Measurements from ENCODE around the gene RABGGTA. TPM values are rescaled to one million over a fixed set of nuclear protein-coding genes. Genes with fewer than 3 reads are reported as not detected.

The RABGGTA gene
- total RNA-seq, 1 donor from 2014 or later = 31.1 TPM

DNA sequence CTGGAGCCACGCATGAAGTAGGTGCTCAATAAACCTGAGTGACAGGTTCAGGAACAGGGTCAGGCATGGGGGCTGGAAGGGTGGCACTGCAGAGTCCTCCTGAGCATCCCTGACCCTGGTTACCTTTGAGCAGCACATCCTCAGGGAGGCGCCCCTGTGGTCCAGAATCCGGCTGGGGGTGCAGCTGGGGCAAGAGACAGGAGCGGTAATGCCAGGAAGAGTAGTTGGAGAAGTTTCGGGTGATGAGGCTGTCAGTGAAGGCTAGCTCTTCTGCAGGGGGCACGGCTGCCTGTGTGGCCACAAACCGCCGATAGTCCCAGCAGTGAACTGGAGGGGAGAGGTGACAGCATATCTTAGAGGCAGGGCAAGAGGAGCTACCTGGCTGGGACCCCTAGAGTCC, 2.0 kb downstream of the RABGGTA start:
- H3K4me1 Mint-ChIP-seq (ENCODE audit: unreplicated experiment) = peaks cover 15% of the 10 kb centered on the region
- H3K27ac Mint-ChIP-seq = no peak overlapping the region
- no peak for DNase-seq (ENCODE audit: extremely low spot score, unreplicated experiment)
- no peaks in the 10 kb centered on the region for H3K27me3 Mint-ChIP-seq
- peaks cover 4% of the 10 kb centered on the region for H3K36me3 Mint-ChIP-seq
- H3K9me3 Mint-ChIP-seq = no peaks in the 10 kb centered on the region
- TF ChIP-seq, protein P1, sequence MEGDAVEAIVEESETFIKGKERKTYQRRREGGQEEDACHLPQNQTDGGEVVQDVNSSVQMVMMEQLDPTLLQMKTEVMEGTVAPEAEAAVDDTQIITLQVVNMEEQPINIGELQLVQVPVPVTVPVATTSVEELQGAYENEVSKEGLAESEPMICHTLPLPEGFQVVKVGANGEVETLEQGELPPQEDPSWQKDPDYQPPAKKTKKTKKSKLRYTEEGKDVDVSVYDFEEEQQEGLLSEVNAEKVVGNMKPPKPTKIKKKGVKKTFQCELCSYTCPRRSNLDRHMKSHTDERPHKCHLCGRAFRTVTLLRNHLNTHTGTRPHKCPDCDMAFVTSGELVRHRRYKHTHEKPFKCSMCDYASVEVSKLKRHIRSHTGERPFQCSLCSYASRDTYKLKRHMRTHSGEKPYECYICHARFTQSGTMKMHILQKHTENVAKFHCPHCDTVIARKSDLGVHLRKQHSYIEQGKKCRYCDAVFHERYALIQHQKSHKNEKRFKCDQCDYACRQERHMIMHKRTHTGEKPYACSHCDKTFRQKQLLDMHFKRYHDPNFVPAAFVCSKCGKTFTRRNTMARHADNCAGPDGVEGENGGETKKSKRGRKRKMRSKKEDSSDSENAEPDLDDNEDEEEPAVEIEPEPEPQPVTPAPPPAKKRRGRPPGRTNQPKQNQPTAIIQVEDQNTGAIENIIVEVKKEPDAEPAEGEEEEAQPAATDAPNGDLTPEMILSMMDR (conservative IDR thresholded peaks at IDR 0.05) = no peak
- peak overlapping the region; percentile 64 for H3K4me3 Mint-ChIP-seq

DNA sequence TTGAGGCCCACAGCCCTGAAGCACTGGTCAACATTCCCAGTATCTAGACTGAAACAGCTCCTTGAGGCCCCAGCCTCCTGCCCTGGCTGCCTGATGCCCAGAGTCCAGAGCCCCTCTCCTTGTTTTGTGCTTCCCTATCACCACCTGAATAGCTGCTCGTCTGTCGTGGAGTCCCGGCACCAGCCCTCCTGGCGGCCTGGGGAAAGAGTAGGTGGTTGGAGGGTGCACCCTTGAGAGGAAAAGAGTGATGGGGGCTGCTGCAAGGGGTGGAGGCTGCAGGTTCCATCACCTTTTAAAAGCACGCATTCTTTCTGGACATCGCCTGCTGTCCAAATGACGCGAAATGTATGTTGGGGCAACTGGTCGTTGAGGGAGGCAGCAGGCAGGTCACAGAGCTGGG, 3.2 kb downstream of the RABGGTA start:
- Mint-ChIP-seq H3K4me1 (ENCODE audit: unreplicated experiment) (peaks cover 15% of the 10 kb centered on the region), H3K9me3 (no peaks in the 10 kb centered on the region), H3K4me3 (no peak overlapping the region), H3K36me3 (peaks cover 4% of the 10 kb centered on the region), H3K27me3 (no peaks in the 10 kb centered on the region), H3K27ac (no peak overlapping the region)
- DNase-seq (ENCODE audit: extremely low spot score, unreplicated experiment) = no peak
- TF ChIP-seq, protein P1 (conservative IDR thresholded peaks at IDR 0.05) = no peak

DNA sequence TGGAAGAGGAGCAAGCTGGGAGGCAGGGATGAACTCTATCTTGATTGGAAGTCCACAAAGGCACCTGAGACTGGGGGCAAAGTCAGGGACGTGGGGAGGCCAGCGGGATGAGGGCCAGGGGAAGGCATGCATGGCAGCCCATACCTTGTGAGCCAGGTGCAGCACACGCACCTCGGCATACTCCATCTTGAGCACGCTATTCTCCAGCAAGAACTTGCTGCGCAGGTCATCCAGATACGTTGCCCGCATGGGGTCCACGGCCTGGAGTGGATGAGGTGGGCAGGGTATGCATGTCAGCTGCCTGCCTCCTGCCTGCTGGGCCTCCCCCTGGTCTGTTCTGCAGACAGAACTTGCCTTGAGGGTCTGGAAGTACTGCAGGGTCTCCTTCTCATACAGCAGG, 3.9 kb downstream of the RABGGTA start:
- H3K4me3 Mint-ChIP-seq = no peak overlapping the region
- H3K9me3 Mint-ChIP-seq = no peaks in the 10 kb centered on the region
- TF ChIP-seq, protein P1 (conservative IDR thresholded peaks at IDR 0.05) = no peak
- H3K27ac Mint-ChIP-seq = no peak overlapping the region
- no peaks in the 10 kb centered on the region for H3K27me3 Mint-ChIP-seq
- H3K36me3 Mint-ChIP-seq = peaks cover 4% of the 10 kb centered on the region
- DNase-seq (ENCODE audit: extremely low spot score, unreplicated experiment) = no peak
- peaks cover 15% of the 10 kb centered on the region for H3K4me1 Mint-ChIP-seq (ENCODE audit: unreplicated experiment)

DNA sequence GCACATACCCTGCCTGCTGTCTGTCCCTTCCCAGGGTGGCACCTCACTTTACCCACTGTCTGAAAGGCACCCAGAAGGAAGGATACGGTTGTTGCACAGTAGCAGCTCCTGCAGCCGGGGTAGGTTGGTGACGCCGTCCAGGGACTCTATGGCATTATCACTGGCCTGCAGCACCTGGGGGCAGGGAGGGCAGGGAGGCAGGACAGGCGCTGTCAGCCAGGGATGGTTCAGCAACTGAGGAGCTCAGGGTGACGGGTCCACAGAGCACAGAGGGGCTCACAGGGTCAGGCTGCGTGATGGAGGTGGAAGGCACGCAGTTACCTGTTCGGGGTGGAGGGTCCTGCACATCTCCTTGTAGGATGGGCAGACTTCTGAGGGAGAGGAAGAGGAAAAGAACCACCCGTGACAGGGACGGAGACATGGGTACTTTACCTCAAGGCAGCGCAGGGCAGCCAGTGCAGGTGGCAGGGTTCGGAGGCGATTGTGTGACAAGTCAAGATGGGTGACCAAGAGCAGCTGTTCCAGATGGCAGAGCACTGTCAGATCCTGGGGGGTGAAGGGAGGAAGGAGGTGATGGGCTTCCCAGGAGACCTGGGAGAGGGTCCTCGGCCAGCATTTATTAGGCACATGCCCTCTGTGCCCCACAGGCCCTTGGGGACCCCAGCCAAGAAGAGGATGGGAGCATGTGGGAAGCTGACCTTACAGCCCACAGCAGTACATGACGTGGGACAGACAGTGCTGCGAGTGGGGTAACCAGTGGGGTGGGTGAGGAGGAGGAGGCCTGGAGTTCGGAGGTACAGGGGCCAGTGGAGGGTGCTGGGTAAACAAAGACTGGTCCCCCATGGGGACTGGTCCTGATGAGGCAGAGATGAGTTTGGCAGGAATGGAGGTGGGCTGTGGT, 4.8 kb downstream of the RABGGTA start:
- TF ChIP-seq, protein P1 (conservative IDR thresholded peaks at IDR 0.05) = no peak
- Mint-ChIP-seq H3K4me3 (no peak overlapping the region), H3K4me1 (ENCODE audit: unreplicated experiment) (peaks cover 5% of the 10 kb centered on the region), H3K36me3 (peaks cover 4% of the 10 kb centered on the region), H3K27ac (no peak overlapping the region), H3K9me3 (no peaks in the 10 kb centered on the region), H3K27me3 (no peaks in the 10 kb centered on the region)
- no peak for DNase-seq (ENCODE audit: extremely low spot score, unreplicated experiment)

DNA sequence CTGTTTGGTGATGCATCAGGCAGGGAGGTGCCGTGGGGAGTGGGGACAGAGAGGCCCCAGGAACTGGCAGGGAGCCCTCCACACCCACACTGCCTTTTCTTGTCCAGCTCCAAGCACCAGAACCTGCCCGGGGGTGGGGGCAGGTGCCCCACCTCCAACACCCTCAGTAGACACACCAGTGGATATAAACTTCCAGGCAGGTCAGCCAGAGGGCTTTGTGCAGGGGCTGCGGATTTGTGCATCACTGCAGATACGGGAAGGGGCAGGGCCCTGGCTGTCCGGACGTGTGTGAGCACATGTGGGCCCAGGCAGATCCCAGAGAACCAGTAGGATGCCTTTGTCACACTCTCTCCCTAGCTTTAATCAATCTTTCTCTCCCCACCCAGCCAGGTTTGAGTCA, 7.1 kb downstream of the RABGGTA start:
- no peaks in the 10 kb centered on the region for H3K9me3 Mint-ChIP-seq
- H3K36me3 Mint-ChIP-seq = peaks cover 4% of the 10 kb centered on the region
- H3K27me3 Mint-ChIP-seq = no peaks in the 10 kb centered on the region
- no peak for DNase-seq (ENCODE audit: extremely low spot score, unreplicated experiment)
- TF ChIP-seq, protein P1 (conservative IDR thresholded peaks at IDR 0.05) = no peak
- no peak overlapping the region for H3K4me3 Mint-ChIP-seq
- peak overlapping the region; percentile 86 for H3K27ac Mint-ChIP-seq
- H3K4me1 Mint-ChIP-seq (ENCODE audit: unreplicated experiment) = peaks cover 3% of the 10 kb centered on the region

Data from type B pancreatic cell (in vitro differentiated cells).